ENCODE data around the gene SPINK1.

DNA sequence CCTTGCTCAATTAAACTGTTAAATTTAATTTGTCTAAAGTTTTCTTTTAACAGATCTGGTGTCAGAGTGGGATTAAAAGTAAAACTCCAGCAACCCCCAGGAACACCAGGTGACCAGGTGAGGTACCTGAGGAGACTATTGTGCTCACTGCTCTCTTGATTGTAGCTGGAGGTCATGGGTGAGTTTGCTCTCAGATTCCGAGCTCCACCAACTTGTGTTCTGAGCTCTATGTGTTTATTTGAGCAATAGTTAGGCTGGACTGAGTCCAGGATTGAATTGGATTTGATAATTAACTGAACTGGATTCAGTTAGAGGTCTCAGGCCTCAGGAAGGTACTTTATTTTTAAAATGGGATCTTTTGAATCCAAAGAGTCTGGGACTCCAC, 29.2 kb upstream of the SPINK1 start:
- TF ChIP-seq, protein P1, sequence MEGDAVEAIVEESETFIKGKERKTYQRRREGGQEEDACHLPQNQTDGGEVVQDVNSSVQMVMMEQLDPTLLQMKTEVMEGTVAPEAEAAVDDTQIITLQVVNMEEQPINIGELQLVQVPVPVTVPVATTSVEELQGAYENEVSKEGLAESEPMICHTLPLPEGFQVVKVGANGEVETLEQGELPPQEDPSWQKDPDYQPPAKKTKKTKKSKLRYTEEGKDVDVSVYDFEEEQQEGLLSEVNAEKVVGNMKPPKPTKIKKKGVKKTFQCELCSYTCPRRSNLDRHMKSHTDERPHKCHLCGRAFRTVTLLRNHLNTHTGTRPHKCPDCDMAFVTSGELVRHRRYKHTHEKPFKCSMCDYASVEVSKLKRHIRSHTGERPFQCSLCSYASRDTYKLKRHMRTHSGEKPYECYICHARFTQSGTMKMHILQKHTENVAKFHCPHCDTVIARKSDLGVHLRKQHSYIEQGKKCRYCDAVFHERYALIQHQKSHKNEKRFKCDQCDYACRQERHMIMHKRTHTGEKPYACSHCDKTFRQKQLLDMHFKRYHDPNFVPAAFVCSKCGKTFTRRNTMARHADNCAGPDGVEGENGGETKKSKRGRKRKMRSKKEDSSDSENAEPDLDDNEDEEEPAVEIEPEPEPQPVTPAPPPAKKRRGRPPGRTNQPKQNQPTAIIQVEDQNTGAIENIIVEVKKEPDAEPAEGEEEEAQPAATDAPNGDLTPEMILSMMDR (conservative IDR thresholded peaks at IDR 0.05; ENCODE audit: low read length), result no peak
- no peak for TF ChIP-seq EZH2phosphoT487 (IDR thresholded peaks at IDR 0.05; ENCODE audit: borderline replicate concordance)

All from Loucy (cell line).